Fibroblast of skin of left biceps (primary cell): ENCODE results near the gene CHRDL2.
"Not testable (repeated sequence)": the region's sequence is repeated elsewhere in the genome, so short reads cannot be mapped to it uniquely, and the experiment has no call there.

ENCODE experiments used
- DNase-seq, 2 experiments: peaks; one replicate each; pipeline ENCODE4 v3.0.0-alpha.2; 2013; ENCODE audit warnings: low read depth in 2 of 2

The CHRDL2 gene

DNA sequence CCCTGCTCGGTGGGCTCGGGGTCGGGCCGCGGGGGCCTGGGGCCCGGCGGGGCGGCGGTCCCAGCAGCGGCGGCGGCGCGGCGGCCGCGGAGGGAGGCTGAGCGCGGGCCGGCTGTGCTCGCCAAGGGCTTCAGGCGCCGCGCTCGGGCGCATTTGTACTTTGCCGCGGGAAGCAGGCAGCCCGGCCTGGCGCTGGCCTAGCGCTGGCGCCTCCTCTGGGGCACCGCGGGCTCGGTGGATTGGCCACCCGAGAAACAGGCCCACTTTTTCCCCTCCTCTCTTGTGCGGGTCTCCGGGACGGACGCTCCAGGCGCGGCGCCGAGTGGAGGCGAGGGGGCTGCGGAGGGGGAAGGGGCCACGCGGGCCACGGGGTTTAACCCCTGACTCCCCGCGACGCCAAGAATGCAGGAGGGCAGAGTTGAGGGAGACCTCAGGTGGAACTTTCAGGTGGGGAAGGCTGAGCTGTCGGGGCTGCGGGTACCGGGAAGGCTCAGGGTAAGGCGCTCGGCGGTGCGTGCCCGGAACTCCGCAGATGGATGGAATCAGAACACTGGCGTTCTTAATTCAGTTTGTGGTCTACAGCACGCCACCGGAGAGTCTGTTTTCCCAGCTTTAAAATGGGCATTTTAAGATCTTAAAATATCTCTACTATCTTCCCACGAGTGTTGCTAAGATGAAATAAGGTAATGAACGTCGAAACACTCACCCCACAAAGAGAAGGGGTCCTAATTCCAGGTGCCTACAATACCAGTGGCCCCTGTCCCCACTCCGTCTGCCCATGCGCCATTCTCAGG is at the start of gene CHRDL2:
CHRDL2 (minus strand) TSS at position 126 of the 794 bp plus-strand sequence. CDS start 538 bp downstream, outside the sequence.
- DNase-seq, result no peak

DNA sequence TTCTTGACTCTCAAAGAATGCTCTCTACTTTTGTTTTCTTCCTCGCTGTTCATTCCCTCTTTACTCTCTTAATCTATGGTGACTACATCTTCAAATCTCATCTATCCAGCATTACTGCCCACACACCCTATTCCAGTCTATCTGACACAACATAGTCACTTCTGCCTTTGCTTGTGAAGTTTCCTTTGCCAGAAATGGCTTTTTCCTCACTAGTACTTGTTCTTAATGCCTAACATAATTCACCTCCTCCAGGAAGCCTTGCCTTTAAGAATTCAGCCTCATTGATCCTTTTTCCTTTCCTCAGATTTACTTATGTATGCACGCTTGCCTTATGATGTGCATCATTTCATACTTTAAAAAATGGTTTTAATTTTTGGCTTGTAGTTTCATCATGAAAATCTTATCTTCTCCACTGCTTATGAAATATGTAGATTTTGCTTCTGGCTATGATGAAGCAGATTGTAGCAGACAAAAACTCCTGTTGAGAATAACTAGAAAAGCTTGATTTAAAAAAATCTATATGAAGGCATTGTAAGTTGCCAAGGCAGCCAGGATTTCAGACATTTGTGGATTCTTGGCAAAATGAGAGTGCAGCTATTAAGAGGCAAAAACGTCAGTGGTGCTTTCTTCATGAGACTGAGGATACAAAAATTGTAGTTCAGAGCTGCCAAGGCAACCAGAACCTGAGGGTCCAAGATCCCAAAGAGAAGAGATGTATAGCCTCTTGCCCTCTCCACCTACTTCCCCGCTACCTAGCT is 49.2 kb upstream of the CHRDL2 start:
- no peak for DNase-seq

GRCh38 chr11:74778581-74778980 is 47.4 kb upstream of the CHRDL2 start:
- DNase-seq, result no peak

- no peak for DNase-seq
These were observed 46.7 kb upstream of the CHRDL2 start for GRCh38 chr11:74777877-74778276.

DNA sequence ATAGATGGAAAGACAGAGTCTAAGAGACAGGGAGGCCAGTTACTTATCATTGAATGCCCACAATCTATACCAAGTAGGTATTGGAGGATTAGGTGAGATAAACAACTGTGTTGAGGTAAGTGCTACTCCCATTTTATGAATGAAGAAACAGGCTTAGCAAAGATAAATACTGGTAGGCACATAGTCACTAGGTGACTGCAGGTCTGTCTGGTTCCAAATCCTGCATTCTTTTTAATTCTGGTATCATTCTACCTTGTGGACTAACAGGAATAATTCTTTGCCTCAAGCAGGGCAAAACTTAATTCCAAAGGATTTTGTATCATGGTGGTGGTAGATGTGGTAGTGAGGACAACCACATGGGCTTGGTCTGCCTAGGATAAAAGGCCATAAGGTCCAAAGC is 45.8 kb upstream of the CHRDL2 start:
- DNase-seq, result no peak

- DNase-seq, result no peak
These were observed 45.3 kb upstream of the CHRDL2 start for GRCh38 chr11:74776546-74776945.

DNA sequence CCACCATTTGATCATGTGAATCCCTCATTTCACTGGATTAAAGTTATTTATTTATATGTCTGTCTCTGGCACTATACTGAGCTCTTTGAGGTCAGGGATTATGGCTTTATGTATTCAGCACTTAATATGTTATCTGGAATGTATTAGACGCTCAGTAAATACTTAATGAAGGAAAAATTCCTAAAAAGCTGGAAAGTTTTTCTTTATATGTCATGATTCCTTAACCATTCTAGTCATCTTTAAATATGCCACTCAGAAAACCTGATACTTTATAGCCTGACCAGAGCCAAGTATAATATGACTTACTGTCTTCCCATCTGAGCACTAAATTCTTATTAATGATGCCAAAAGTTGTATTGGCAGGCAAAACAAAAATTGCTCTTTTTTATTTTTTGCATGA is 44.5 kb upstream of the CHRDL2 start:
- DNase-seq, result no peak

DNA sequence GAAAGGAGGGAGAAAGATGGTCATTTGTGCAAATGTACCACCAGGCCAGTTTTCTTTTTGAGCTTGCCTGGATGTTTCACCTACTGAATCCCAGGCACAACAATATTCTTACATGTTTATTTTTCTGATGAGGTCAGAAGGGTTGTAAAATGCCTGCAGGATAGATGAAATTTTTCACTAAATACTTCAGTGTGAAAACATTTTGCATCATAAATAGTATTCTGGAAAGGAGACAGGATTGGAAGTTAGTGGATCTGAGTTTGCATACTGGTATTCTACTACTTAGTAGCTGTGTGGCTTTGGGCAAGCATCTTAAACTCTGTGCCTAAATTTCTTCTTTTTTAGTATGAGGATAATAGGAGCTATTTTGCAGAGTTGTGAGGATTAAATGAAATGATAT is 42.2 kb upstream of the CHRDL2 start:
- DNase-seq, result no peak

GRCh38 chr11:74771139-74771538 is 39.9 kb upstream of the CHRDL2 start:
- no peak for DNase-seq

GRCh38 chr11:74770456-74770855 is 39.2 kb upstream of the CHRDL2 start:
- DNase-seq, result no peak

DNA sequence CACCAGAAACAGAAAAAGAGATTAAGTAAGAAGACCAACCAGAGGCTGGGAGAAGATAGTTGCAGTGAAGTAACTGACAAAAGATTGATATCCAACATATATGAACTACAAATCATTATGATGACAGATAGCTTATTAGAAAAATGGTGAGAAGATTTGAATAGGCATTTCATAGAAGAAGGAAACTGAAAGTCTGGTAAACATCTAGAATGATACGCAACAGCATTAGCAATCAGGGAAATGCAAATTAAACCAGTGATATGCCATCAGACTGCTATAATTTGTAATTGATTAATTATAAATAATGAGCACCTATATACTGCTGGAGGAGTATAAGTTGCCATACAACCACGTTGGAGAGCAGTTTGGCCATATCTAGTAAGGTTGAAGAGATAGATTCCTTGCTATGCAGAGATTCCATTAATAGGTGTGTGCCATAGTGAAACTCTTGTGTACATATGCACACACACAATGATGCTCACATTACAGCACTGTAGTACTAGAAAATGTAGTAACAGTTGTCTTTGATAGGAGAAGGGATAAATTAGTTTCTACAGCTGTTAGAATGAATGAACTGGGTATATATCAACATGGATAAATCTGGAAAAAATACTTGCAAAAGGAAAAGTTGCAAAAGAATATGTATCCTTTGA is 38.0 kb upstream of the CHRDL2 start:
- DNase-seq, result no peak

DNA sequence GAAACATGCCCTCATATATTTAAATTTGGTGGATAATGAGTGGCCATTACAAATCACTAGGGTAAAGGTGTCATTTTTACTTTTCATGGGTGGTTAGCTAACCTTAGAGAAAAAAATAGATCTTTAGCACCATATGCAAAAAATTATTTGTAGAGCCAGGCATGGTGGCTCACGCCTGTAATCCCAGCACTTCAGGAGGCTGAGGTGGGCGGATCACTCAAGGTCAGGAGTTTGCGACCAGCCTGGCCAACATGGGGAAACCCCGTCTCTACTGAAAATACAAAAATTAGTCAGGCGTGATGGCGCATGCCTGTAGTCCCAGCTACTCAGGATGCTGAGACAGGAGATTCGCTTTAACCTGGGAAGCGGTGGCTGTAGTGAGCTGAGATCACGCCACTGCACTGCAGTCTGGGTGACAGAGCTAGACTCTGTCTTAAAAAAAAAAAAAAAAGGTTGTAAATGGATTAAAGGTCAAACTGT is 37.0 kb upstream of the CHRDL2 start:
- DNase-seq, result not testable (repeated sequence)

DNA sequence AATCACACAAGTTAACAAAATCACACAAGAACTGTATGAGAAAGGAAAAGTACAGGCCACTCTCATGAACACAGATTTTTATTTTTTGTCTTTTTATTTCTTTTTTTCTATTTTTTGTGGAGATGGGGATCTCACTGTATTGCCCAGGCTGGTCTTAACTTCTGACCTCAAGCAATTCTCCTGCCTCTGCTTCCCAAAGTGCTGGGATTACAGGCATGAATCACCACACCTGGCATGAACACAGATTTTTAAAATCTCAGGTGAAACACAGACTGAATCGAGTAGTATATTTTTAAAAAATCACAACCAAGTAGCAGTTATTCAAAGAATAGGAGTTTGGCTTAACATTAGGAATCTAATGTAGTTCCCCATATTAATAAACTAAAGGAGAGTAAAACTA is 35.7 kb upstream of the CHRDL2 start:
- no peak for DNase-seq

GRCh38 chr11:74756571-74756970 is 25.3 kb upstream of the CHRDL2 start:
- no peak for DNase-seq

- DNase-seq, result no peak
These were observed 24.3 kb upstream of the CHRDL2 start for GRCh38 chr11:74755395-74755995.

- peak; percentile 71 to 73 for DNase-seq
These were observed 23.5 kb upstream of the CHRDL2 start for GRCh38 chr11:74754507-74755252.

- DNase-seq, result no peak
These were observed 20.1 kb upstream of the CHRDL2 start for GRCh38 chr11:74751303-74751702.

DNA sequence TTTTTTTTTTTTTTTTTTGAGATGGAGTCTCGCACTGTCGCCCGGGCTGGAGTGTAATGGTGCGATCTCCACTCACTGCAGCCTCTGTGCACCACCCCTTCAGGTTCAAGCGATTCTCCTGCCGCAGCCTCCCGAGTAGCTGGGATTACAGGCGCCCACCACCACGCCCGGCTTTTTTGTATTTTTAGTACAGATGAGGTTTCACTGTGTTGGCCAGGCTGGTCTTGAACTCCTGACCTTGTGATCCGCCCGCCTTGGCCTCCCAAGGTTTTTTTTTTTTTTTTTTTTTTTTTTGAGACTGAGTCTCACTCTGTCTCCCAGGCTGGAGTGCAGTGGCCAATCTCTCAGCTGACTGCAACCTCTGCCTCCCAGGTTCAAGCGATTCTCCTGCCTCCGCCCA is 19.4 kb upstream of the CHRDL2 start:
- DNase-seq, result not testable (repeated sequence)

DNA sequence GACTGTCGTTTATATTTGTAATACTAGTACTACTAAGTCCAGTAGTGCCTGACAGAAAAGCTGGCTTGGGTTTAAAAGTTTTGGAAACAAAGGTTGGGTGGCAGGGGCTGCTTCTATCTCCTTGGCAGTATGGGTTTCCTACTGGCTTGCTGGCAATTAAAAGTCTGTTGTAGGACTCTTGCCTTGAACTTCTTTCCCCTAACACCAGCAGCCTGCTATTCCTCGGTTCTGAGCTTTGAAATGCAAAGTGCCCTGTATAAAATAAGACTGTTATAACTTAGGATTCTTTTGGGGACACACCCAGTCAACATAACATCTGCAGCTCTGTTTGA is 18.7 kb upstream of the CHRDL2 start:
- no peak for DNase-seq

GRCh38 chr11:74749127-74749964 is 18.1 kb upstream of the CHRDL2 start:
- DNase-seq, result no peak
